Sigmoid colon (tissue), 4 donors: ENCODE results near the gene SLC48A1.

ENCODE experiments used
- CTCF ChIP-seq, 4 experiments: fragments of 450-650 bp in 3 of 4; fragments of 200-600 bp in 1 of 4; IDR thresholded peaks; one replicate each; pipeline ENCODE4 v1.5.1; 2016 to 2019; ENCODE audit warnings: antibody characterized with exemption in 4 of 4, mild to moderate bottlenecking in 3 of 4, moderate library complexity in 2 of 4
- EP300 ChIP-seq, 4 donors: sonication (generic); formaldehyde crosslinking; IDR thresholded peaks; one replicate each; pipeline ENCODE4 v1.6.1; 2017; ENCODE audit warnings: antibody characterized with exemption in 4 of 4
- POLR2A ChIP-seq, 2 donors: fragments of 450-650 bp; IDR thresholded peaks; one replicate each; pipeline ENCODE4 v1.6.1; 2016; ENCODE audit warnings: antibody characterized with exemption in 2 of 2, mild to moderate bottlenecking in 2 of 2, moderate library complexity in 2 of 2
- POLR2AphosphoS5 ChIP-seq, 4 donors: sonication (generic); formaldehyde crosslinking; IDR thresholded peaks; one replicate each; pipeline ENCODE4 v1.6.1; 2017; ENCODE audit warnings: antibody characterized with exemption in 4 of 4

GRCh38 chr12:47808574-47809365, 35.7 kb downstream of the SLC48A1 start:
- TF ChIP-seq CTCF (IDR thresholded peaks at IDR 0.05): peak in 1 of 4 experiments; percentile 8
- TF ChIP-seq POLR2AphosphoS5 (IDR thresholded peaks at IDR 0.05): no peak
- TF ChIP-seq EP300 (IDR thresholded peaks at IDR 0.05): no peak
- TF ChIP-seq POLR2A (IDR thresholded peaks at IDR 0.05): no peak
